Stimulated activated CD4-positive, alpha-beta T cell treated with anti-CD3 and anti-CD28 coated beads, Interleukin-12 subunit alpha, Interleukin-12 subunit beta, amount 100 ng/mL, for 48 hours (primary cell): Measurements from ENCODE around the gene MFSD11.
"Not testable (repeated sequence)": the region's sequence is repeated elsewhere in the genome, so short reads cannot be mapped to it uniquely, and the experiment has no call there.

Experiments used
- DNase-seq, 3 donors: peaks; one replicate each; pipeline ENCODE4 v3.0.0-alpha.2; 2020; ENCODE audit warnings: low read depth in 2 of 3, low spot score in 1 of 3

The MFSD11 gene

DNA sequence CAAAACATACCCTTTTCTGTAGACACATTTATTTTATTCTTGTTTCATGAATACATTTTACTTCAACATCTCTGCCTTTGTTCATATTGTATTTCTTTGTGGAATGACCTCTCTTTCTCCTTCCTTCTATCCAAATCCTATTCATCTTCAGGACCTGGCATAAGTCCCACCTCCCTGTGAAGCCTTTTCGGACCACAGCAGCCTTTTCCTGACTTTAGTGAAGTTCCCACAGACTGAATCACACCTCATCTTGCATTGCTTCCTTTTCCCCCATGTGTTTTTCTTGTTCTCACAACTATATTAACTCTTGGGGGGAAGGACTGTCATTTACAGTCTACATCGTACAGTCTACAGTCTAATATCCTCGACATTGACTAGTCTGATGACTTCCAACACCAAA, 58.2 kb downstream of the MFSD11 start:
- no peak for DNase-seq

DNA sequence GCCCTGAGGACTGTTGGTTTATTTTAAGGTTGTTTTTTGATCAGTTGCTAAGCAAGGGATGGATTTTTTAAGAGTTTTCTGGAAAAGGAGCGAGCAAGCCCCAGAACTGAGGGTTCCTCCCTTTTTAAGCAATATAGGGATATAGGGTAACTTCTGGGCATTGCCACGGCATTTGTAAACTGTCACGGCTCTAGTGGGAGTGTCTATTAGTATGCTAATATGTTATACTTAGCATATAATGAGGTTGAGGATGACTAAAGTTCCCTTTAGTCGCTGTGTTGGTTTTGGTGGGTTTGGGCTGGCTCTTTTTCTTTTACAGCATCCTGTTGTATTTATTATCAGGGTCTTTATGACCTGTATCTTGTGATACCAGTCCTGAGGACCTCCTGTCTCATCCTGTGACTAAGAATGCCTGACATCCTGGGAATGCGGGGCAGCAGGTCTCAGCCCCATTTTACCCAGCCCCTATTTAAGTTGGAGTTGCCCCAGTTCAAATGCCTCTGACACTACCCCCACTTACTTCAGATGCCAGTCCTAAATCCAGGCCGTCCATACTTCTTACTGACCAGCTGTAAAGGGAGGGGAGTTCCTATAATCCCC, 59.4 kb downstream of the MFSD11 start:
- no peak for DNase-seq

DNA sequence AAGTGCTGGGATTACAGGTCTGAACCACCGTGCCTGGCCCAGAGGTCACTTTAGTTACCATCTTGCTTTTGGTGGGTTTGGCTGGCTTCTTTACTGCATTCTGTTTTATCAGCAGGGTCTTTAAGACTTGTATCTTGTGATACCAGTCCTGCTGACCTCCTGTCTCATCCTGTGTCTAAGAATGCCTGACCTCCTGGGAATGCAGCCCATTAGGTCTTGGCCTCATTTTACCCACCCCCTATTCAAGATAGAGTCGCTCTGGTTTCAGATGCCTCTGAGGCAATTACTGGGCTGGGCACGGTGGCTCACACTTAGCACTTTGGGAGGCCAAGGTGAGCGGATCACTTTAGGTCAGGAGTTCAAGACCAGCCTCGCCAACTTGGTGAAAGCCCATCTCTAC, 63.8 kb downstream of the MFSD11 start:
- DNase-seq, result no peak

DNA sequence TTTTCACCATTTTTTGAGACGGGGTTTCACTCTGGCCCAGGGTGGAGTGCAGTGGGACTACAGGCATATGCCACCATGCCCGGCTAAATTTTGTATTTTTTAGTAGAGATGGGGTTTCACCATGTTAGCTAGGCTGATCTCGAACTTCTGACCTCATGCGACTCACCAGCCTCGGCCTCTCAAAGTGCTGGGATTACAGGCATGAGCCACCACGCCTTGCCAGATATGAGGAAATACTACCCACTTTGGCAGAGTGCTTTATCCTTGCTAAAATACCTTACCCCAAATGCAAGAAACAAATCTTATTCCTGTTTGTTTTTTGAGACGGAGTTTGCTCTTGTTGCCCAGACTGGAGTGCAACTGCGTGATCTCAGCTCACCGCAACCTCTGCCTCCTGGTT, 67.4 kb downstream of the MFSD11 start:
- no peak for DNase-seq

DNA sequence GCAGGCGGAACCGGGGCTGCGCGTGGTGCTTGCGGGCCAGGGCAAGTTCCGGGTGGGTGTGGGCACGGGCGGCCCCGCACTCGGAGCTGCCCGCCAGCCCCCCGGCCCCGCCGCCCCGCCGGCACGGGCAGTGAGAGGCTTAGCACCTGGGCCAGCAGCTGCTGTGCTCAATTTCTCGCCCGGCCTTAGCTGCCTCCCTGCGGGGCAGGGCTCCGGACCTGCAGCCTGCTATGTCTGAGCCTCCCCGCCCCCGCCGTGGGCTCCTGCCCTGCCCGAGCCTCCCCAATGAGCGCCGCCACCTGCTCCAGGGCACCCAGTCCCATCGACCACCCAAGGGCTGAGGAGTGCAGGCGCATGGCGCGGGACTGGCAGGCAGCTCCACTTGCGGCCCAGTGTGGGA, 68.2 kb downstream of the MFSD11 start:
- not testable (repeated sequence) for DNase-seq

DNA sequence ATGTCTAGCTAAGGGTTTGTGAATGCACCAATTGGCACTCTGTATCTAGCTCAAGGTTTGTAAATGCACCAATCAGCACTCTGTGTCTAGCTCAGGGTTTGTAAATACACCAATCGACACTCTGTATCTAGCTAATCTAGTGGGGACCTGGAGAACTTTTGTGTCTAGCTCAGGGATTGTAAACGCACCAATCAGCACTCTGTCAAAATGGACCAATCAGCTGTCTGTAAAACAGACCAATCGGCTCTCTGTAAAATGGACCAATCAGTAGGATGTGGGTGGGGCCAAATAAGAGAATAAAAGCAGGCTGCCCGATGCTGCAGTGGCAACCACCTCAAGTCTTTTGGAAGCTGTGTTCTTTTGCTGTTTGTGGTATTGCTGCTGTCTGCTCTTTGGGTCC, 68.8 kb downstream of the MFSD11 start:
- DNase-seq, result not testable (repeated sequence)

DNA sequence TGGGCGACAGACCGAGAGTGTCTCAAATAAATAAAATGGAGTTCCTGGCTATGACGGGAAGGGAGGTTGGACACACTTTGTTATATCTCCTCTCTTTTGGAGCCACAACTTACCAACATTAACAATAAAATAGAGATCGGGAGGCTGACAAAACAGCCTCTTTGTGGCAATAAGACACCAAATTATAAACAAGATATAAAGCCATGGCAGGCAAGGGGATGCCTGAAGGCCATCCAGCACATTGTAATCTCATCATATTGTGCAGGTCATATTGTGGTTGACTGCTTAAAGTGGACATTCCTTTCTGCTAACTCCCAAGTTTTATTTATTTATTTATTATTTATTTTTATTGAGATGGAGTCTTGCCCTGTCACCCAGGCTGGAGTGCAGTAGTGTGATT, 70.4 kb downstream of the MFSD11 start:
- no peak for DNase-seq

DNA sequence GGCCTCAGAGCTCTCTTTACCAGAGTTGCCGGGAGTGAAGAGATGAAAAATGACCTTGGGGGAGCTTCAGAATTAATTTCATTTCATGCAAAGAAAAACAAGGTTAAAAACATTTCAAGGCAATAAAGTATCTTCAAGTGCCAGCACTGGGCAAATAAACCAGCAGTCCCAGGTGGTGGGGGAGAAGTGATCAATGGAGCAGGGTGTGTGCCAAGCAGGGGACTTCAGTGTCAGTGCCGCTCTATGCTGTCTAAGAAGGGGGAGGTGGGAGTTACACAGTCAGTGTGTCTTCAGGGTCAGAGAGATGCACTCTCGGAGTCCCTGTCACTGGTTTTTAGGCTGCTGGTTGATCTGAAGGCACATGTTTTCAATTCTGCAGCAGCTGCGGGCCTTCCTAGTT, 73.0 kb downstream of the MFSD11 start:
- DNase-seq, result no peak

DNA sequence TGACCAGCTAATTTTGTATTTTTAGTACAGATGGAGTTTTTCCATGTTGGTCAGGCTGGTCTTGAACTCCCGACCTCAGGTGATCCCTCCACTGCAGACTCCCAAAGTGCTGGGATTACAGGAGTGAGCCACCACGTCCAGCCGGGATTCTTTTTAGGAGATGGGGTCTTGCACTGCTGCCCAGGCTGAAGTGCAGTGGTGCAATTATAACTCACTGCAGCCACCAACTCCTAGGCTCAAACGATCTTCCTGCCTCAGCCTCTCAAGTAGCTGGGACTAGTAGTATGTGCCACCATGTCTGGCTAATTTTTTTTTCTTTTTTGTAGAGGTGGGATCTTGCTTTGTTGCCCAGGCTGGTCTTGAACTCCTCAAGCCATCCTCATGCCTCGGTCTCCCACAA, 73.9 kb downstream of the MFSD11 start:
- DNase-seq, result no peak

DNA sequence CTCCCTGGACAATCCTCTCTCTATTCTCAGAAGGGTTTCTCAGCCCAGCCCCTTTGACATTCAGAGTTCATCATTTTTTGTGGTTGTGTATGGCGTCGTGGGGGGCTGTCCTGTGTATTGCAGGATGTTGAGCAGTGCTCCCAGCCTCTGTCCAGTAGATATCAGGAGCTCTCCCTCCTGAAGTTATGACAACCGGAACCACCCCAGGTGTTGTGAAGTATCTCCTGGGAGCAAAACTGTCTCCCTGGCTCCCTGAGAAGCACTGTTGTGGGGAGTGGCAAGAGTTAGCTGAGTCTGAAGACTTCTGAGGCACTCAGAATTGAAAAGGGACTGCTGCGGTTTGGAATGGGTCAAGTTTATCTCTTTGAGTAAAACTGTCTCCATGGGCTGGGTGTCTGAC, 74.3 kb downstream of the MFSD11 start:
- no peak for DNase-seq

DNA sequence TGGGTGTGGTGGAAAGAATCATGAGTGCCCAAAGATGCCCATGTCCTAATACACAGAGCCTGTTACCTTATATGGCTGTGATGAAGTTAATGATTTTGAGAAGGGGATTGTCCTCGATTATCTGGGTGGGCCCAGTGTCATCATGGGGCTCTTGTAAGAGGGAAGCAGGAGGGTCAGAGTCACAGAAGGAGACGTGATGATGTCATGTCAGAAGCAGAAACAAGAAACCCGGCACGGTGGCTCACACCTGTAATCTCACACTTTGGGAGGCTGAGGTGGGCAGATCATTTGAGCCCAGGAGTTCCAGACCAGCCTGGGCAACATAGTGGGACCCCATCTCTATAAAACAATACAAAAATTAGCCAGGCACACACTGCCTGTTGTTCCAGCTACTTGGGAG, 75.0 kb downstream of the MFSD11 start:
- no peak for DNase-seq

DNA sequence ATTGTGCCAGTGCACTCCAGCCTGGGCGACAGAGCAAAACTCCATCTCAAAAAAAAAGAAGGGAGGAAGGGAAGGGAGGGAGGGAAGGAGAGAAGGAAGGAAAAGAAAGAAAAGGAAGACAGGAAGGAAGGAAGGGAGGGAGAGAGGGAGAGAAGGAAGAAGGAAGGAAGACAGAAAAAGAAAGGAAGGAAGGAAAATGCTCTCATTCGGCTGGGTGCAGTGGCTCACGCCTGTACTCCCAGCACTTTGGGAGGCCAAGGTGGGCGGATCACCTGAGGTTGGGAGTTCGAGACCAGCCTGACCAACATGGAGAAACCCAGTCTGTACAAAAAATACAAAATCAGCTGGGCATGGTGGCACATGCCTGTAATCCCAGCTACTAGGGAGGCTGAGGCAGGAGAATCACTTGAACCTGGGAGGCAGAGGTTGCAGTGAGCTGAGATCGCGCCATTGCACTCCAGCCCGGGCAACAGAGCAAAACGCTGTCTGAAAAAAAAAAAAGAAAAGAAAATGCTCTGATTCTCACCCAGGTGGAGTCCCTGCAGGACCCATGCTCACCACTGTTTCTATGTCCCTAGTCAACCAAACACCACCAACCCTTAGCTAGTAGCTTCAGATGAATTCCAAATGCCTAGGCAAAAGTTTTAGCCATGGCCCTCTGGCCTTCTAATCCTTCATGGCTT, 78.1 kb downstream of the MFSD11 start:
- DNase-seq, result not testable (repeated sequence)

DNA sequence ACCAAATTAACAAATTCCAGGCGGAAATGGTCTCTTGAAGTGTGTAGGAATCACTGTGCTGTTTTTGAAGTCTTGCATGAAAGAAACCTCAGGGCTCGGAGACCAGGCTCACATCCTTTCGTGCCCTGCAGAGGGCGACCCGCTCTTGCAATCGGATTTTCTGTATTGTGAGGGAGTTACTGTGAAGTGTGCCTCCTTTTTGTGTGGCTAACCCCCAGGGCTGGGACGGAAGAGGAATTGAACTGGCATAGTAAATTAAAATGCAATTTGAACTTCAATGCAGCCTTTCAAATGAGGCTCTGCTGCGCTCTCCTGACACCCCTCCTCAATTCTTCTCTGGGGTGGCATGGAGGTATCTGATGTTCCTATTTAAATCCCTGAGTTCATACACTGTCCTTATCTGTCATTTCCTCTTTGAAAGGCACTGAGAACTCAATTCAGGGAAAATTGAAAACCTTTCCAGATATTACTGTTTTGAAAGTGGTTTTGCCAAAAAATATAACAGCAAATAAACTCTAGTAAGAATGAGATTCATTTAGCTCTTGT, 78.7 kb downstream of the MFSD11 start:
- peak; percentile 17 to 25 (median 23) for DNase-seq

DNA sequence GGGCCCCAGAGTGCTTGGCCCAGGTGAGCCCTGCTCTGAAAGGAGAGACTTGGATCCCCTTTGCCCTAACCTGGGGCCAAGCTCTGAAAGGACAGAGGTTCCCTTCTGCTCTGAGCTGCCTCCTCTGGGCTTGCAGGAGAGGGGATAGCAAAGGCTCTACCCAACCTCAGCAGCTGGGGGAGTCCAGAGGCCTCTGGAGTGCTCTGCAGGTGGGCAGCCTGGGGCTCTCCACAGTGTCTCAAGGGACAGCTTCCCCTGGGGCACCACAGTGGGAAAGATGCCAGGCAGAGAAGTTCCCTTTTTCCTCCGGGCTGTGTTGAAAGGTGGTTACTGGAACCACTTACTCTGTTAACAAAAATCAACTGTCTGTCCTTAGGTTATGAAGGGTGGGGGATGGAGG, 82.1 kb downstream of the MFSD11 start:
- no peak for DNase-seq

DNA sequence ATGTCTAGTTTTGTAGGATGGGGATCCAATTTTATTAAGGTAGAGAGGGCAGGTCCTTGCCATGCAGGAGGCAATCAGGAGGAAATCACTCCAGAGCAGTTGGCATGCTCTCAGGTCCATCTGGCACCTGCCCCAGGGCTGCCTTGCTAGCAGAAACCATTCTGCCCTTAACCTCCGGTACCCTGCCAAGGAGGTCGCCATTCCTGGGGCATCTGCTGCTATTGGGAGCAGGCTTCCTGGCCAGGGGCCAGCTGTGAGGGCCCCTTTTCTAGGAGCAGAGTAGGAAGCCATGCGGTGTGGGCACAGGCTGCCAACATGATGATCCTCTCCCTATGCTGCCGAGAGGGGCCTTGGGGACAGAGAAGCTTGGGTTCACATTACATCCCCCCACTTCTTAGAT, 82.6 kb downstream of the MFSD11 start:
- DNase-seq, result no peak

DNA sequence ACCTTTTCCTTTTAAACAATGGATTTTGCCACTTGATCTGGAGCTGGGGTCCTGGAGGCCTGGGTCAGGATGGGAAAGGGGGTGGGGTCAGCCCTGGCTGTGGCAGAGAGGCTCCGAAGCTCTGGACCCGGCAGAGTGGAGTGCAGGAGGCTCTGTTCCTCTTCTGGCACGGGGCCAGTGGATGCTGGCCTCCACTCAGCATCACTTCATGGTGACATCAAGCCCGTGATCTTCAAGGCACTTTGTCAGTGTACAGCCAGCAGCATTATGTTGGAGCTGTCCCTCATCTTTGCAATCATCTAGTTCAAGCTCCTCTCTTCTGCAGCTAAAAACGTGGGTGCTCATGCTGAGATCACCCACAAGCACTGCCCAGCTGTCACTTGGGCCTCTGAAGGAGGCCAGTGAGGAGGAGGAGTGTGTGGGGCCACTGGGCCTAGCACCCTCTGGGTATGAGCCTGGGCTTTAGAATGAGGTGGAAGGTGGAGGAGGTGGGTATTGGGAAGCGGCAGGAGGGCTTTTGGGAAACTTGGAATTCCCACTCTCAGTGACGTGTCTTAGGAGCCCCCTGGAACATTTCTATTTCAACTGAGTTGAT, 84.4 kb downstream of the MFSD11 start:
- no peak for DNase-seq

DNA sequence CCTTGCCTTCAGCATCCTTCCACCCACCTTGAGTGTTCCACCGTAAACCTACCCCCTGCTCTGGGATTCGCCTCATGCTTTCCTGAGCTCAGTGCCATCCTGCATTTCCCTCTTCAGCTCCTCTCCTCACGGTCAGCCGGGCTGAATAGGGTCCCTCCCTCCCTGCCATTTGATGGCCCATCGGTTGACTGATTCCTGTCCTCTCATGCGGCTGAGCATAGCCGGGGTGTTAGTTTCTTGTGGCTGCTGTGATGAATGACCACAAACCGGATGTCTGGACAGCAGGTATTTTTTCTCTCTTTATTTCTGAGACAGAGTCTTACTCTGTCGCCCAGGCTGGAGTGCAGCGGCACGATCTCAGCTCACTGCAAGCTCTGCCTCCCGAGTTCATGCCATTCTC, 86.2 kb downstream of the MFSD11 start:
- DNase-seq, result no peak

DNA sequence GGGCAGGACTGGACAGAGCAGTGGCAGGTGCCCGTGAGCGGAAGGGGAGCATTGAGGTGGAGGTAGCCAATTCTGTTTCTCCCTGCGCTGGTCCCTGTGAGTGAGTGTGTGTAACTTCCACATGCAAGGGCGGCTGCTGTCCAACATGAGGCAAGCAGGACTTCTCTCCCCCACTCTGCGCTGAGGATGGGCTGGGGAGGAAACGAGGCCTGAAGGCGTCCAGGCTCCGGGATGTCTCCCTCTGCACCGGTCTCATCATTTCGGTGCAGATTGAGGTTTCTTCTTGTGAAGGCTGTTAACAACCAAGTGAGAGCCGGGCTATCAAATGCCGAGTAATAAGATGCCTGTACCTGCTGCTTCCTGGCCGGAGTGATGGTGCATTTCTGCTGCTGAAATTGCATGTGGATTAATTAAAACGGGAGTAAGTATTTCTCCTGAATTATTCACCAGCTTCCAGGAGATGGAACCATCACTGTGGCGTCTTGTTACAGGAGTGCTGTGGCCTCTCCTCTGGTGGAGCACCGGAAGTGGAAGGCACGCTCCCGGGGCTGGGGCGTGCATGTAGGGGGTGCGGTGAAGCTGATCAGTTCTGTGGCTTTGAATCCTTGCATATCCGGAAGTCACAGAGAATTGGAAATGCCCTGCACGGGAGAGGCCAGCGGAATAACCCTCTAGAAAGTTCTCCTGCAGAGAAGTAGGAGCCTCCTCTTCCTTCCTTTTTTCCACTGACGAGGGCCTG, 88.6 kb downstream of the MFSD11 start:
- DNase-seq, result no peak

DNA sequence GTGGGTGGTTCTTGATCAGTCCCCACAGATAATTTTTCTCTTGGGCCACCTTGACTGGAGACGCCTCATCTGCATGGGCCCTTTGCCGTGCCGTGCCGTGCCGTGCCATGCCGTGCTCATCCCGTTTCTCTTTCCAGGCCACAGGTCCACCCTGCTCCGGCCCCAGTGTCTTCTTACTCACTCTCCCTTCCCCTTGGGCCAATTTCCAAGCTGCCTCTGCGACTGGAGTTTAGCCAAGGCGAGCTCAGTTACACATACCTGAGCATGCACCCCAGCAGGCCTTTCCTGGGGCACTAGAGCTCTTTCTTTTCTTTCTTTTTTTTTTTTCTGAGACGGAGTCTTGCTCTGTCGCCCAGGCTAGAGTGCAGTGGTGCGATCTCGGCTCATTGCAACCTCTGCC, 89.8 kb downstream of the MFSD11 start:
- no peak for DNase-seq
